22Rv1 (cell line): Measurements from ENCODE around the gene HELZ.

Source experiments
- CTCF ChIP-seq: fragments of 450-650 bp; IDR thresholded peaks from 2 replicates; pipeline ENCODE4 v1.5.1; 2017; ENCODE audit warnings: mild to moderate bottlenecking
- ZFX ChIP-seq: fragments of 450-650 bp; IDR thresholded peaks from 2 replicates; pipeline ENCODE4 v1.6.1; 2017; ENCODE audit warnings: antibody characterized with exemption, borderline replicate concordance

DNA sequence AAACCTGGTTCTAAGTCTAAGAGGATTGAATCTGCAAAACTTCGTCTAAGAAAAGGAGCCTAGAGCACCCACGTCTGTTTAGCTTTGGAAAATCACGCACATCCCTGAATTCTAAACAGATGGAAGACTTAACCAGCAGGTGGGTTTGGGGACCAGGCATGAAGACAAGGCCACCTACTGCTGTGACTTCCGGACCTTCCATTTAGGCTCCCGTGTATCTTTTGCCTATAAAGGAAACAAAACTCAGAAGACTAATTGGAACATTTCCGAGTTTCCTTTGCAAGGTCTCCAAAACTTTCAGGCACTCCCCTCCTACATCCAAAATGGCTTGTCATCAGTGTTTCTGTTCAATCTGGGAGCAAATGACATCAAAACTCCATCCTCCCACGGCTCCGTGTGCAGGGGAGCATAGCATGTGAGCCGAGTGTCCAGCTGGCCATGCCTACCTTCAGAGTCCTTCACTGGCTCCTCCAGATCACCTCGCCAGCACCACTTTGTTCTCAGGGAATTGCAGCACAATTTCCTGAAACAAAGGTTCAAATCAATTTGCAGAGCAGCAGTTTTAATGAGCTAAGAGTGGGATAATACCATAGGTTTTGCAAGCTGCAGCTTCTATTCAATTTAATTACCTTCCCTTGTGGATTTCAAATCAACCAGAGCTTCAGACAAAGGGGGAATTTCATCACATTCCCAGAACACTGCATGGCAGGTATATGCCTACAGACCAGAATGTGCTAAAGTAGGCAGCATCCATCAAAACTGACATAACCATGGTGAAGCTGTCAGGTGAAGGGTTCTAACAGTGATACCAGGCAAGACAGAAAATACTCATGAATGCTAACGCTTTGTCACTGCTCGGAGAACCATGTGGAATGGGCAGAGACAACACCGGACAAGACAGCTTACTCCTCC lies 177.2 kb downstream of the HELZ start:
- TF ChIP-seq CTCF: no peak
- no peak for TF ChIP-seq ZFX
